ENCODE results near the gene FAM81A. TPM values are rescaled to one million over a fixed set of nuclear protein-coding genes. Genes with fewer than 3 reads are reported as not detected.

The FAM81A gene
- 0.04 TPM in 1 of 2 replicates, not detected in the other for total RNA-seq

GRCh38 chr15:59437817-59438624 lies at the start of gene FAM81A:
Gene FAM81A (plus strand): TSS chr15:59438186. CDS start chr15:59458627, 20,441 bp downstream.

Other genes with a start within 250 kb of the FAM81A start
- gene LDHAL6B, start 231.3 kb upstream of the FAM81A start, total RNA-seq: not detected in 2 replicates
- gene MYO1E, start 65.3 kb upstream of the FAM81A start, total RNA-seq: 141 and 162 TPM in 2 replicates
- 0.16 TPM in 1 of 2 replicates, not detected in the other for gene GCNT3, start 173.6 kb downstream of the FAM81A start, total RNA-seq
- 53.7 and 62.1 TPM in 2 replicates for gene GTF2A2, start 219.3 kb downstream of the FAM81A start, total RNA-seq